Measurements from ENCODE around the gene THAP8. TPM values are rescaled to one million over a fixed set of nuclear protein-coding genes. Genes with fewer than 3 reads are reported as not detected.
A peak's percentile ranks its signal among the peaks of the same experiment; 100 is the strongest.

The THAP8 gene
- total and polyA plus RNA-seq, 2 of the 13 experiments (the other 11 are each of a cell fraction or from before 2014, with no cell fraction given) = 1.7 to 3.7 TPM

GRCh38 chr19:35995048-35995993 is 58.8 kb downstream of the THAP8 start, which contains the start of gene SDHAF1 (continued):
- no peak for TF ChIP-seq ZSCAN22 (CRISPR knock-in tag; IDR thresholded peaks at IDR 0.05)
- TF ChIP-seq ZNF800 (CRISPR knock-in tag; IDR thresholded peaks at IDR 0.05) = no peak
- peak; percentile 88 for TF ChIP-seq MYPOP (CRISPR knock-in tag; IDR thresholded peaks at IDR 0.05)
- 0 out of 2 replicates have a peak, but pooled peaks have one; percentile 25 for TF ChIP-seq JUNB (CRISPR knock-in tag; IDR thresholded peaks at IDR 0.05; ENCODE audit: borderline replicate concordance)
- no peak; the same call in none of the 2 replicates for TF ChIP-seq CHCHD3 (CRISPR knock-in tag; IDR thresholded peaks at IDR 0.05)
- TF ChIP-seq MED13 (CRISPR knock-in tag; IDR thresholded peaks at IDR 0.05) = no peak
- peak; percentile 24; the same call in 1 of the 2 replicates for TF ChIP-seq EEA1 (CRISPR knock-in tag; IDR thresholded peaks at IDR 0.05; ENCODE audit: borderline replicate concordance)
- peak; percentile 82; the same call in 1 of the 2 replicates for TF ChIP-seq ZNF580 (CRISPR knock-in tag; IDR thresholded peaks at IDR 0.05; ENCODE audit: borderline replicate concordance, low read depth)
- no peak for TF ChIP-seq PRDM10 (CRISPR knock-in tag; IDR thresholded peaks at IDR 0.05; ENCODE audit: low read depth)
- peak; percentile 63 for TF ChIP-seq ATF7-NPFF (CRISPR knock-in tag; IDR thresholded peaks at IDR 0.05; ENCODE audit: low read depth)
- TF ChIP-seq E2F2 (CRISPR knock-in tag; IDR thresholded peaks at IDR 0.05; ENCODE audit: borderline replicate concordance) = no peak
- TF ChIP-seq, protein P1, sequence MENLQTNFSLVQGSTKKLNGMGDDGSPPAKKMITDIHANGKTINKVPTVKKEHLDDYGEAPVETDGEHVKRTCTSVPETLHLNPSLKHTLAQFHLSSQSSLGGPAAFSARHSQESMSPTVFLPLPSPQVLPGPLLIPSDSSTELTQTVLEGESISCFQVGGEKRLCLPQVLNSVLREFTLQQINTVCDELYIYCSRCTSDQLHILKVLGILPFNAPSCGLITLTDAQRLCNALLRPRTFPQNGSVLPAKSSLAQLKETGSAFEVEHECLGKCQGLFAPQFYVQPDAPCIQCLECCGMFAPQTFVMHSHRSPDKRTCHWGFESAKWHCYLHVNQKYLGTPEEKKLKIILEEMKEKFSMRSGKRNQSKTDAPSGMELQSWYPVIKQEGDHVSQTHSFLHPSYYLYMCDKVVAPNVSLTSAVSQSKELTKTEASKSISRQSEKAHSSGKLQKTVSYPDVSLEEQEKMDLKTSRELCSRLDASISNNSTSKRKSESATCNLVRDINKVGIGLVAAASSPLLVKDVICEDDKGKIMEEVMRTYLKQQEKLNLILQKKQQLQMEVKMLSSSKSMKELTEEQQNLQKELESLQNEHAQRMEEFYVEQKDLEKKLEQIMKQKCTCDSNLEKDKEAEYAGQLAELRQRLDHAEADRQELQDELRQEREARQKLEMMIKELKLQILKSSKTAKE (CRISPR knock-in tag; IDR thresholded peaks at IDR 0.05; ENCODE audit: borderline replicate concordance) = peak; percentile 65
- TF ChIP-seq PLRG1 (conservative IDR thresholded peaks at IDR 0.05) = no peak
- peak; percentile 49 for TF ChIP-seq MLX (CRISPR knock-in tag; IDR thresholded peaks at IDR 0.05)
- no peak for TF ChIP-seq MBNL3 (CRISPR knock-in tag; conservative IDR thresholded peaks at IDR 0.05)
